ENCODE data around the gene RPRML. TPM values are rescaled to one million over a fixed set of nuclear protein-coding genes. Genes with fewer than 3 reads are reported as not detected.

The RPRML gene
- total and polyA plus RNA-seq, 5 experiments from 2014 or later, result not detected

GRCh38 chr17:46935658-46936266 lies 43.3 kb downstream of the RPRML start:
- Mint-ChIP-seq H3K4me3 (no peak overlapping the region), H3K9me3 (no peaks in the 10 kb centered on the region), H3K4me1 (peaks cover 0 to under 1% (median 0%) of the 10 kb centered on the region in 4 donors), H3K27ac (peak overlapping the region in 3 of 10 donors; percentile 24 to 47 (median 46)), H3K27me3 (no peaks in the 10 kb centered on the region), H3K36me3 (peaks cover 0 to 91% (median 10%) of the 10 kb centered on the region in 3 donors)
- DNase-seq (no peak), ATAC-seq (no peak)
- POLR2A ChIA-PET, result interaction anchor here (0.5 kb wide), 1 partner anchor 28 kb away, joined by 3 read pairs; no protein-coding TSS in a partner anchor

- ATAC-seq (no peak), DNase-seq (no peak)
- Mint-ChIP-seq H3K36me3 (peaks cover 0 to 79% (median 12%) of the 10 kb centered on the region in 3 donors), H3K27me3 (no peaks in the 10 kb centered on the region), H3K9me3 (no peaks in the 10 kb centered on the region), H3K4me3 (no peak overlapping the region), H3K4me1 (peaks cover 20 to 31% (median 25%) of the 10 kb centered on the region in 4 donors), H3K27ac (no peak overlapping the region)
- POLR2A ChIA-PET, result no interaction called here
Observed at GRCh38 chr17:46931596-46931995, 47.5 kb downstream of the RPRML start.

- Mint-ChIP-seq H3K27ac (no peak overlapping the region), H3K27me3 (no peaks in the 10 kb centered on the region), H3K36me3 (peaks cover 0 to 67% (median 8%) of the 10 kb centered on the region in 3 donors), H3K9me3 (no peaks in the 10 kb centered on the region), H3K4me3 (no peak overlapping the region), H3K4me1 (peaks cover 25 to 46% (median 39%) of the 10 kb centered on the region in 4 donors)
- ATAC-seq, result no peak
- POLR2A ChIA-PET, result interaction anchor here (0.7 kb wide), 2 partner anchors 16 to 171 kb away, joined by 3 read pairs; no protein-coding TSS in a partner anchor
- no peak for DNase-seq
Observed at GRCh38 chr17:46930051-46930450, 49.0 kb downstream of the RPRML start.

- DNase-seq, result no peak
- Mint-ChIP-seq H3K27ac (peak overlapping the region in 1 of 10 donors; percentile 11), H3K4me3 (no peak overlapping the region), H3K36me3 (peaks cover 0 to 61% (median 6%) of the 10 kb centered on the region in 3 donors), H3K4me1 (peaks cover 27 to 53% (median 45%) of the 10 kb centered on the region in 4 donors), H3K9me3 (no peaks in the 10 kb centered on the region), H3K27me3 (no peaks in the 10 kb centered on the region)
- ATAC-seq, result no peak
- POLR2A ChIA-PET, result interaction anchor here (0.7 kb wide), 2 partner anchors 16 to 170 kb away, joined by 3 read pairs; no protein-coding TSS in a partner anchor
Observed at GRCh38 chr17:46929413-46929812, 49.6 kb downstream of the RPRML start.

- no peak overlapping the region for H3K4me3 Mint-ChIP-seq
- H3K9me3 Mint-ChIP-seq, result no peaks in the 10 kb centered on the region
- POLR2A ChIA-PET, result no interaction called here
- H3K27ac Mint-ChIP-seq, result peak overlapping the region in 3 of 10 donors; percentile 16 to 72 (median 60)
- no peak for DNase-seq
- peaks cover 0 to 53% (median 3%) of the 10 kb centered on the region in 3 donors for H3K36me3 Mint-ChIP-seq
- H3K4me1 Mint-ChIP-seq, result peaks cover 33 to 59% (median 52%) of the 10 kb centered on the region in 4 donors
- ATAC-seq, result no peak
- no peaks in the 10 kb centered on the region for H3K27me3 Mint-ChIP-seq
Observed at GRCh38 chr17:46928467-46929261, 50.4 kb downstream of the RPRML start.

Small RNA genes lying within 50 kb of the gene (microRNA-seq; reads per million reads assigned to microRNA genes)
- gene MIR5089 (ENCODE audit: borderline microRNAs expressed), result not detected

Other genes starting within 250 kb of the RPRML start
- gene WNT3, start 160.6 kb downstream of the RPRML start, total RNA-seq, result not detected
- not detected for gene WNT3, start 160.6 kb downstream of the RPRML start, polyA plus RNA-seq
- not detected for gene WNT9B, start 127.7 kb downstream of the RPRML start, total RNA-seq
- gene WNT9B, start 127.7 kb downstream of the RPRML start, polyA plus RNA-seq, result not detected
- 10 to 100 TPM; 87.9 to 89.0 TPM for gene GOSR2, start 56.1 kb downstream of the RPRML start, total RNA-seq
- 10 to 100 TPM; 36.4 to 52.0 (median 48.6) TPM for gene GOSR2, start 56.1 kb downstream of the RPRML start, polyA plus RNA-seq
- gene CDC27, start 210.0 kb upstream of the RPRML start, total RNA-seq, result 10 to 100 TPM; 62.2 to 70.7 TPM
- gene CDC27, start 210.0 kb upstream of the RPRML start, polyA plus RNA-seq, result 10 to 100 TPM; 55.8 to 77.0 (median 71.5) TPM
- gene MYL4, start 230.1 kb upstream of the RPRML start, total RNA-seq, result not detected
- gene MYL4, start 230.1 kb upstream of the RPRML start, polyA plus RNA-seq, result not detected

Data from naive thymus-derived CD8-positive, alpha-beta T cell (primary cell).